Kidney epithelial cell (primary cell): ENCODE data around the gene HMG20B. TPM values are rescaled to one million over a fixed set of nuclear protein-coding genes. Genes with fewer than 3 reads are reported as not detected.

Experiments used
- DNase-seq: peaks from one replicate; pipeline ENCODE4 v3.0.0-alpha.2; 2010; ENCODE audit warnings: low read depth
- H3K27me3 ChIP-seq: 2 replicates; pipeline ENCODE4 v1.6.0; 2011; ENCODE audit warnings: low read length; ENCODE audit not compliant: control insufficient read depth, insufficient read depth
- H3K36me3 ChIP-seq: 2 replicates; pipeline ENCODE4 v1.5.1; 2011; ENCODE audit warnings: low read length; ENCODE audit not compliant: control insufficient read depth, insufficient read depth
- H3K4me3 ChIP-seq: 2 replicates; pipeline ENCODE4 v1.5.1; 2011; ENCODE audit warnings: low read depth, mild to moderate bottlenecking, control low read depth, low read length
- CTCF ChIP-seq: IDR thresholded peaks from 2 replicates; pipeline ENCODE4 v1.5.1; 2011; ENCODE audit warnings: mild to moderate bottlenecking, moderate library complexity, low read length, control low read depth, inconsistent platforms; ENCODE audit not compliant: insufficient read depth, poor library complexity, severe bottlenecking
- total RNA-seq: library from RNA; depleted of rRNA; stranded (reverse); fragments of >200 nt; gene quantifications from 2 replicates; pipeline ENCODE4 v1.2.3, GENCODE V29; 2015

HMG20B gene
- total RNA-seq, 1 donor from 2014 or later, result 84.5 TPM

DNA sequence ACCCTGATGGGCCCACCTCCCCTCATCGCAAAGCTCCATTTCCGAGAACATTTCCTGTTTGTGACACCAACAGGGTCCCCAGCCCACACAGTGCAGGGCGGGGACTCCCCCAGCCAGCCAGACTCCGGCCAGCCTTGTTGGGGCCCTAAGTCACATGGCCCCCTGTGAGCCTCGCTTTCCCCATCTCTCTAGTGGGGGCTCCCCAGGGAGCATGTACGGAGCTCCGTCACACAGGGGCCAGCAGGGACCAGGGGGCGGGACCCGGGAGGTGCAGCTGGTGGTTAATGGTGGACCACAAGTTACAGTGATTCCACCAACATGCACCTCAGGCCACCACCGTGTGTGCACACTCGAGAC, 32.2 kb downstream of the HMG20B start:
- Histone ChIP-seq H3K4me3 (no peak overlapping the region), H3K36me3 (no peaks in the 10 kb centered on the region), H3K27me3 (no peaks in the 10 kb centered on the region)
- no peak for DNase-seq
- TF ChIP-seq CTCF, result no peak

DNA sequence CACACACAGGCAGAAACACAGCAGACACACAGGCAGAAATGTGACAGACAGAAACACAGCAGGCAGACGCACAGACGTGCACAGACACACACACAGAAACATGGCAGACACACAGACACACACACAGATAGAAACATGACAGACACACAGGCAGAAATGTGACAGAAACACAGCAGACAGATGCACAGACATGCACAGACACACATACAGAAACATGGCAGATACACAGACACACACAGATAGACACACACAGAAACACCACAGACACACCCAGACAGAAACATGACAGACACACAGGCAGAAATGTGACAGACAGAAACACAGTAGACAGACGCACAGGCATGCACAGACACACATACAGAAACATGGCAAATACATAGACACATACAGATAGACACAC, 32.6 kb downstream of the HMG20B start:
- H3K4me3 ChIP-seq, result no peak overlapping the region
- no peak for TF ChIP-seq CTCF
- no peaks in the 10 kb centered on the region for H3K27me3 ChIP-seq
- no peak for DNase-seq
- no peaks in the 10 kb centered on the region for H3K36me3 ChIP-seq

DNA sequence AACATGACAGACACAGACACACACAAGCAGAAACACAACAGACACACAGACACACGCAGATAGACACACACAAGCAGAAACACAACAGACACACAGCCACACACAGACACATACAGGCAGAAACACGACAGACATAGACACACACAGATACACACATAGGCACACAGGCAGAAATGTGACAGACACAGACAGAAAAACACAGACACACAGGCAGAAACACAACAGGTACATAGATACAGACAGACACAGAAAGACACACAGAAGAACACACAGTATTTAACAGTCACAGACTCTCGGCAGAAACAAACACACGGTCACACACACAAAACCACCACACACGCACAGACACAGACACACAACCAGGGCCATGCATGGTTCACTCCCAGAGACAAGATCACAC, 33.0 kb downstream of the HMG20B start:
- DNase-seq, result no peak
- no peak for TF ChIP-seq CTCF
- H3K36me3 ChIP-seq, result no peaks in the 10 kb centered on the region
- H3K4me3 ChIP-seq, result no peak overlapping the region
- H3K27me3 ChIP-seq, result no peaks in the 10 kb centered on the region

- Histone ChIP-seq H3K27me3 (no peaks in the 10 kb centered on the region), H3K4me3 (peak overlapping the region; percentile 45), H3K36me3 (no peaks in the 10 kb centered on the region)
- no peak for TF ChIP-seq CTCF
- DNase-seq, result no peak
These were observed 33.5 kb downstream of the HMG20B start for GRCh38 chr19:3606174-3606689.

GRCh38 chr19:3606690-3607289, 34.0 kb downstream of the HMG20B start, which contains the start of gene TBXA2R:
TSS of gene TBXA2R (minus strand) at chr19:3606875. CDS start at chr19:3600634, 6,241 bp downstream.
- H3K36me3 ChIP-seq, result no peaks in the 10 kb centered on the region
- no peak for DNase-seq
- no peak for TF ChIP-seq CTCF
- no peaks in the 10 kb centered on the region for H3K27me3 ChIP-seq
- H3K4me3 ChIP-seq, result peak within 1 kb of the TSS; percentile 45
